ENCODE data around the gene OTUD7B. TPM values are rescaled to one million over a fixed set of nuclear protein-coding genes. Genes with fewer than 3 reads are reported as not detected.

OTUD7B gene
- total RNA-seq, 1 donor from 2014 or later: 48.9 TPM

DNA sequence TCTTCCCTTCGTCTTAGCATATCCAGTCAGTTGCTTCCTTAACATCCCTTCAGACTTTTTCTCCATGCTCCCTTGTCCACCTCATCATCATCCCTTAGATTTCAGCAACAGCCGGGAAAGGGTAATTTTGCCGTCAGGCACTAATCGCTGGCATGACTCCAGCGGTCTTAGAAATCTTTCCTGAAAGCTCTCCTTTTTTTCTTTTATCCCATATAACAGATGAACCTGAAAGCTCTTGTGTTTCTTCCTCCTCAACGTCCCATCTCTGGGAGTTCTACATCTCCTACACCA is 121.6 kb downstream of the OTUD7B start:
- H3K36me3 Mint-ChIP-seq: no peaks in the 10 kb centered on the region
- peaks cover 4% of the 10 kb centered on the region for H3K4me1 Mint-ChIP-seq
- TF ChIP-seq, protein P1, sequence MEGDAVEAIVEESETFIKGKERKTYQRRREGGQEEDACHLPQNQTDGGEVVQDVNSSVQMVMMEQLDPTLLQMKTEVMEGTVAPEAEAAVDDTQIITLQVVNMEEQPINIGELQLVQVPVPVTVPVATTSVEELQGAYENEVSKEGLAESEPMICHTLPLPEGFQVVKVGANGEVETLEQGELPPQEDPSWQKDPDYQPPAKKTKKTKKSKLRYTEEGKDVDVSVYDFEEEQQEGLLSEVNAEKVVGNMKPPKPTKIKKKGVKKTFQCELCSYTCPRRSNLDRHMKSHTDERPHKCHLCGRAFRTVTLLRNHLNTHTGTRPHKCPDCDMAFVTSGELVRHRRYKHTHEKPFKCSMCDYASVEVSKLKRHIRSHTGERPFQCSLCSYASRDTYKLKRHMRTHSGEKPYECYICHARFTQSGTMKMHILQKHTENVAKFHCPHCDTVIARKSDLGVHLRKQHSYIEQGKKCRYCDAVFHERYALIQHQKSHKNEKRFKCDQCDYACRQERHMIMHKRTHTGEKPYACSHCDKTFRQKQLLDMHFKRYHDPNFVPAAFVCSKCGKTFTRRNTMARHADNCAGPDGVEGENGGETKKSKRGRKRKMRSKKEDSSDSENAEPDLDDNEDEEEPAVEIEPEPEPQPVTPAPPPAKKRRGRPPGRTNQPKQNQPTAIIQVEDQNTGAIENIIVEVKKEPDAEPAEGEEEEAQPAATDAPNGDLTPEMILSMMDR (IDR thresholded peaks at IDR 0.05; ENCODE audit: unreplicated experiment): no peak
- H3K4me3 Mint-ChIP-seq: no peak overlapping the region
- H3K27me3 Mint-ChIP-seq (ENCODE audit: low read depth): no peaks in the 10 kb centered on the region
- H3K9me3 Mint-ChIP-seq: no peaks in the 10 kb centered on the region
- peak in 1 of 2 experiments; percentile 44 for DNase-seq (ENCODE audit: low spot score in 2 of 2, unreplicated experiment in 2 of 2)
- H3K27ac Mint-ChIP-seq: no peak overlapping the region

DNA sequence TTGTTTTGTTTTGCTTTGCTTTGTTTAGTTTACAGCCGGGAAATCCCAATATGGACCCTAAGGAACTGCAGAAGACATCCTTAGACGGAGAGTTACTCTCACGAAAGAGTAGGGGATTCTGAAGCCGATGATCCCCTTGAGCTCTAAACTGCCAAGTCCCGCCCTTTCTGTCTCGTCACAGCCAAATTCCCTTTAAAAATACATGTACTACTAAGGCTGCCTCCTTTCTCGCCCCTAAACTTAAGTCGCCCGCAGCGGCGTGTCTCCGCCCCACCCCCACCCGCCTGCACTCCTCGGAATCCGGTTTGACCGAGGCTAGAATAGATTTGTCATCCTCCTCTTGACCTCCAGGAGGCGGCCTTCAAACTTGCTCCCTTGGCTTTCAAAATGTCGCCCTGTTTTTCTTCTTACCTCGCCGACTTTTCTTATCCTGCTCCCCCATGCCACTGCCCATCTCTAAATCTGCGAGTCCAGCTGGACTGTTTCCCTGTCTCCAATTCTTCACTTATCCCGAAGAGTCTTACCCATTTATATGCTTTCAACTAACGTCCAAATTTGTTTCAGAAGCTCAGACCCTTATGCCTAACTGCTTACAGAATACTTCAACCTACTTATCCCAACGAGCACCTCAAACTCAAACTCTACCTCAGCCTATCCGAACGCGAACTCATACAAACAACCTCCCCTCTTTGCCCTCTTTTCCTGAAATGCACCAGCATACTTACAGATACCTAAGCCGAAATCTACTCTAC is 122.1 kb downstream of the OTUD7B start:
- Mint-ChIP-seq H3K9me3 (no peaks in the 10 kb centered on the region), H3K4me3 (no peak overlapping the region)

More for the DNA sequence above, 122.1 kb downstream of the OTUD7B start:
- Mint-ChIP-seq H3K36me3 (no peaks in the 10 kb centered on the region), H3K4me1 (peaks cover 4% of the 10 kb centered on the region), H3K27ac (no peak overlapping the region), H3K27me3 (ENCODE audit: low read depth) (no peaks in the 10 kb centered on the region)
- TF ChIP-seq, protein P1 (IDR thresholded peaks at IDR 0.05; ENCODE audit: unreplicated experiment): peak; percentile 44
- peak; percentile 37 to 71 for DNase-seq (ENCODE audit: low spot score in 2 of 2, unreplicated experiment in 2 of 2)

Other genes with a start within 250 kb of the OTUD7B start
- not detected in 3 replicates for gene FCGR1A, start 228.0 kb downstream of the OTUD7B start, total RNA-seq
- gene BOLA1, start 111.2 kb downstream of the OTUD7B start, total RNA-seq: 11.6 to 12.4 TPM (median 11.7 TPM) in 3 replicates
- 19.1 to 20.3 TPM (median 19.6 TPM) in 3 replicates for gene SV2A, start 92.9 kb downstream of the OTUD7B start, total RNA-seq
- 68.7 to 72.8 TPM (median 69.2 TPM) in 3 replicates for gene SF3B4, start 82.9 kb downstream of the OTUD7B start, total RNA-seq
- gene MTMR11, start 73.8 kb downstream of the OTUD7B start, total RNA-seq: 35.1 to 39.3 TPM (median 37.4 TPM) in 3 replicates
- 51.3 to 56.5 TPM (median 53.0 TPM) in 3 replicates for gene VPS45, start 57.0 kb upstream of the OTUD7B start, total RNA-seq
- gene PLEKHO1, start 139.2 kb upstream of the OTUD7B start, total RNA-seq: 80.1 to 84.5 TPM (median 81.8 TPM) in 3 replicates
- gene ANP32E, start 225.4 kb upstream of the OTUD7B start, total RNA-seq: 50.2 to 56.6 TPM (median 56.2 TPM) in 3 replicates
- gene CA14, start 247.0 kb upstream of the OTUD7B start, total RNA-seq: 3.8 to 5.0 TPM (median 3.8 TPM) in 3 replicates

Data from mesothelial cell of epicardium (in vitro differentiated cells).